Tibial artery (tissue), 4 donors: ENCODE results near the gene GTPBP4.

Experiments
- DNase-seq, 2 donors: peaks; one replicate each; pipeline ENCODE4 v3.0.0-alpha.2; 2019
- H3K27ac ChIP-seq, 2 donors: fragments of 200-600 bp; sonication (generic) in 1 of 2; 1 replicate in 1 of 2; 2 replicates in 1 of 2; pipeline ENCODE4 v1.5.1; 2018 to 2019; ENCODE audit warnings: mild to moderate bottlenecking in 1 of 2
- H3K27me3 ChIP-seq, 2 donors: fragments of 200-600 bp; sonication (generic) in 1 of 2; one replicate each; pipeline versions ENCODE4 v1.5.1 to v1.6.0; 2016 to 2019
- H3K36me3 ChIP-seq, 3 donors: fragments of 200-600 bp; sonication (generic) in 2 of 3; one replicate each; pipeline ENCODE4 v1.5.1; 2016 to 2019; ENCODE audit warnings: mild to moderate bottlenecking in 2 of 3
- H3K4me1 ChIP-seq, 4 donors: fragments of 200-600 bp; sonication (generic) in 2 of 4; 1 replicate in 3 of 4; 2 replicates in 1 of 4; pipeline ENCODE4 v1.5.1; 2016 to 2019
- H3K4me3 ChIP-seq, 2 donors: fragments of 200-600 bp; sonication (generic) in 1 of 2; 1 replicate in 1 of 2; 2 replicates in 1 of 2; pipeline ENCODE4 v1.5.1; 2018 to 2019; ENCODE audit warnings: mild to moderate bottlenecking in 2 of 2
- H3K9me3 ChIP-seq, 3 donors: fragments of 200-600 bp; sonication (generic) in 1 of 3; one replicate each; pipeline ENCODE4 v1.5.1; 2016 to 2019
- intact Hi-C: fragments of 100-400 bp; cut with DNase I; formaldehyde crosslinking; loops from one replicate; pipeline ENCODE4 v1.15.0; 2023; ENCODE audit warnings: low total_unique reads
- TF ChIP-seq, protein P1 (sequence below), 2 experiments: fragments of 200-600 bp in 1 of 2; fragments of 450-650 bp in 1 of 2; IDR thresholded peaks; one replicate each; pipeline ENCODE4 v1.5.1; 2017 to 2019; ENCODE audit warnings: antibody characterized with exemption in 2 of 2, mild to moderate bottlenecking in 1 of 2, moderate library complexity in 1 of 2

The GTPBP4 gene

DNA sequence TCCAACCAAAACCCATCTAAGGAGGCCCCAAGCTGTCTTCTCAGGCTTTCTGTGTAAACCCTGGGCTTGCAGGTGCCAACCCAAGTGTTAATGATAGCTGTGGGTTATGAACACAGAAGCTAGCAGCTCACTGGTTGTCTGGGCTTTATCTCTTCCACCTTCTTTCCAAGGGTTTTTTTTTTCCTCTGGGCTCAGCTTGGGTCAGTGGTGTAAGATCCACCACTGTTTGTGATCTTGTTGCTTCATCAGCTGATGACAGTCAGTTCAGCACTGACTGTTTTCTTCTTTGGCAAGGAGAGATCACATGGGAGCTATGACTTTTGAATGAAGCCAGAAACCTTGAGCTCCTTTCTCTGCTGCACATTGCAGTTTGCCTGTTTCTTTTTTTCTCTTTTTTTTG lies 4.6 kb downstream of the GTPBP4 start:
- TF ChIP-seq, protein P1, sequence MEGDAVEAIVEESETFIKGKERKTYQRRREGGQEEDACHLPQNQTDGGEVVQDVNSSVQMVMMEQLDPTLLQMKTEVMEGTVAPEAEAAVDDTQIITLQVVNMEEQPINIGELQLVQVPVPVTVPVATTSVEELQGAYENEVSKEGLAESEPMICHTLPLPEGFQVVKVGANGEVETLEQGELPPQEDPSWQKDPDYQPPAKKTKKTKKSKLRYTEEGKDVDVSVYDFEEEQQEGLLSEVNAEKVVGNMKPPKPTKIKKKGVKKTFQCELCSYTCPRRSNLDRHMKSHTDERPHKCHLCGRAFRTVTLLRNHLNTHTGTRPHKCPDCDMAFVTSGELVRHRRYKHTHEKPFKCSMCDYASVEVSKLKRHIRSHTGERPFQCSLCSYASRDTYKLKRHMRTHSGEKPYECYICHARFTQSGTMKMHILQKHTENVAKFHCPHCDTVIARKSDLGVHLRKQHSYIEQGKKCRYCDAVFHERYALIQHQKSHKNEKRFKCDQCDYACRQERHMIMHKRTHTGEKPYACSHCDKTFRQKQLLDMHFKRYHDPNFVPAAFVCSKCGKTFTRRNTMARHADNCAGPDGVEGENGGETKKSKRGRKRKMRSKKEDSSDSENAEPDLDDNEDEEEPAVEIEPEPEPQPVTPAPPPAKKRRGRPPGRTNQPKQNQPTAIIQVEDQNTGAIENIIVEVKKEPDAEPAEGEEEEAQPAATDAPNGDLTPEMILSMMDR (IDR thresholded peaks at IDR 0.05): no peak
- Histone ChIP-seq H3K27me3 (no peaks in the 10 kb centered on the region), H3K9me3 (no peaks in the 10 kb centered on the region), H3K4me3 (no peak overlapping the region), H3K4me1 (peaks cover 0 to 17% (median 13%) of the 10 kb centered on the region in 4 donors), H3K36me3 (peaks cover 32 to 53% (median 48%) of the 10 kb centered on the region in 3 donors), H3K27ac (no peak overlapping the region)
- intact Hi-C loops: no loop called here
- DNase-seq: no peak

DNA sequence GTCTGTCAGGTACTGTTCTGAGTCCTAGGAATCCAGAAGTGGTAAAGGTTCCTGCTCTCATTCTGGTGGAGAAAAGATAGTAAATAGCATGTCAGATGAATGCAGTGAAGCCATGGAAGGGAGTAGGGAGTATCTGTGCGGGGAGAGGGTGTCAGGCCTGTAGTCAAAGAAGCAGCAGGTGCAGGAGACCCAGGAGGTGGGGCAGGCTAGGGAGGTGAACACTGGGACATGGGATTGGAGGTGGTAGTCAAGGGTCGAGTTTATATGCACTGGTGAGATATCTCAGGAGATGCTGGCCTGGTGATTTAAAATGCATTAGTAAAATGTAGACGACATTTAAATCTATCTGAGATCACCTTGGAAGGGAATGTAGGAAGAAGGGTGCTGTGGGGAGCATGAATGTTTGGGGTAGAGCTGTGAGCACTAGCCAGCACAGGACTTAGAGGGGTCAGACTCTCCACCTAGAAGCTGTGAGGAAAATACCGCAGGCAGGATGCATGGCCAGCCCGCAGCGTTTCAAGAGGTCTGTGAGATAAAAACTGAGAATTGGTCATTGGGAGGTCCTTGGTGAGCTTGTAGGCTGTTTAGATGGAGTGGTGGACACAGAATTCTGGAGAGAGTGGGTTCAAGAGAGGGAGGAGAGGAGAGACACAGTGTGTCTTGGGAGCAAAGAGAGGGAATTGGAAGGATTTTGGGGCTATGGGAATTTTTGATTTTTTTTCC lies 6.8 kb downstream of the GTPBP4 start:
- intact Hi-C loops: no loop called here
- Histone ChIP-seq H3K27ac (no peak overlapping the region), H3K4me1 (peaks cover 0 to 5% (median 2%) of the 10 kb centered on the region in 4 donors), H3K4me3 (no peak overlapping the region), H3K27me3 (no peaks in the 10 kb centered on the region), H3K36me3 (peaks cover 53 to 75% (median 69%) of the 10 kb centered on the region in 3 donors), H3K9me3 (no peaks in the 10 kb centered on the region)
- DNase-seq: no peak
- TF ChIP-seq, protein P1 (IDR thresholded peaks at IDR 0.05): no peak

DNA sequence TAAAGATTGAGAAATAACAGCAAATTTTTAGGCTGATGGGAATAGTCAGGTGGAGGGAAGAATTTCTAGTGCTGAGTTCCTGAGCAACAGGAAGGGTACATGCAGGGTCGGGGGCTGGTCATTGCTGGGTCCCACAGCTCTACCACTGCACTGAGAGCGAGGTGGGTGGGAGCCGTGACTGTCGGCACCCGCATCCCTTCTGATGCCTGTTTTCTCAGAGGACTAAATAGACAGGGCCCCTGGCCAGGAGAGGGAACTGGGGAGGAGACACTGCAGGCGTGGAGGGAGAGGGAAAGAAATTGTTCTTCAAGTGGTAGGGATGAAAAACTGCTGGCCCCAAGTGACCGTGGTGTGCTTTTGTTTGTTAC lies 7.3 kb downstream of the GTPBP4 start:
- Histone ChIP-seq H3K9me3 (no peaks in the 10 kb centered on the region), H3K4me1 (no peaks in the 10 kb centered on the region), H3K4me3 (no peak overlapping the region), H3K27ac (no peak overlapping the region), H3K27me3 (no peaks in the 10 kb centered on the region), H3K36me3 (peaks cover 58 to 80% (median 74%) of the 10 kb centered on the region in 3 donors)
- TF ChIP-seq, protein P1 (IDR thresholded peaks at IDR 0.05): no peak
- intact Hi-C loops: no loop called here
- DNase-seq: no peak

DNA sequence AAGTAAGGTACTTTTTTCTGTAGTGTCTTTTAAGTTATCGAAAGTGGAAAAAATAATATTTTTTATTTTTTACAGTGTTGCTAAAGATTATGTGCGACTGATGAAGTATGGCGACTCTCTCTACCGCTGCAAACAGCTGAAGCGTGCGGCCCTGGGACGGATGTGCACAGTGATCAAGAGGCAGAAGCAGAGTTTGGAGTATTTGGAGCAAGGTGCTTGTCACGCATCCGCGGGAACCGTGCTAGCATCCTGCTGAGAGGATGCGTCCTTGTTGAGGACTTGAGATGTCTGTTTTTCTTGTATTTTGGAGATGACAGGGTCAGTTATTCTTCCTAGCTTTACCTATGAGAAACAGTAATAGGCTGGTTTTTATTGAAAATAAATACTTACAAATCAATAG lies 7.8 kb downstream of the GTPBP4 start:
- TF ChIP-seq, protein P1 (IDR thresholded peaks at IDR 0.05): no peak
- Histone ChIP-seq H3K27me3 (no peaks in the 10 kb centered on the region), H3K9me3 (no peaks in the 10 kb centered on the region), H3K4me1 (no peaks in the 10 kb centered on the region), H3K27ac (no peak overlapping the region), H3K4me3 (no peak overlapping the region), H3K36me3 (peaks cover 63 to 85% (median 79%) of the 10 kb centered on the region in 3 donors)
- DNase-seq: no peak
- intact Hi-C loops: no loop called here

DNA sequence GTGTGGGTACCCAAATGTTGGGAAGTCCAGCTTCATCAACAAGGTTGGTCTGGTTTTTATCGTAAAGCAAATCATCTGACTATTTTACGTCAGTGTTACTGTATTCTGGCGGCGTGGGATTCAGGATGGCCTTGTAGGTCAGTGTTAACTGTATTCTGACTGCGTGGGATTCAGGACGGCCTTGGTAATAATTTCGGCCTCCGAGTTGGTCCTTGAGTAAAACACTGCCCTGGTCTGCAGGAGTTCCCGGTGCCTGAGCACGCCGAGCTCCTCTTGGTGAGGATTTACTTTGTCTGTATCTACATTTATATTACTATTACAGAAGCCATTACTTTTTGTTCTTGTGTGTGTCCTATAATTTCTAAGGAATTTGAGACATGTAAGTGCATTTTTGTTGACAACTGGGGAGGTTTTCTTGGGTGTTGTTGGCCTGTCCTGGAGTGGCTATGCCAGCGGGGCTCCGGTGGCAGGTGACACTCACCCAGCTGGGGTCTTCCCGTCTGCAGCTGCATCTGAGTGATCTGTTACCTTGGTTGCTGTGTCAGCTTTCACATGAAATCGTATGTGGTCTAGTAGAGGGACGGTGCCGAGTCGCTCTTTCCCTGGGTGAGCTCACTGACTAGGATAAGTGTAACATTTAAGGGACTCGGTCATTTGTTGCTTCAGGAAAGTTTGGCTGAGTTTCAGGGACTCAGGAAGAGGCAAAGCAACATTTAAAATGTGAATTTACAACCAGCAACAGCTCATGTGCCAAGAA lies 9.2 kb downstream of the GTPBP4 start:
- Histone ChIP-seq H3K9me3 (peaks cover 0 to 6% (median 2%) of the 10 kb centered on the region in 3 donors), H3K4me3 (no peak overlapping the region), H3K4me1 (no peaks in the 10 kb centered on the region), H3K27me3 (no peaks in the 10 kb centered on the region), H3K27ac (no peak overlapping the region), H3K36me3 (peaks cover 77 to 99% (median 93%) of the 10 kb centered on the region in 3 donors)
- DNase-seq: no peak
- intact Hi-C loops: no loop called here
- TF ChIP-seq, protein P1 (IDR thresholded peaks at IDR 0.05): no peak
